NCI-H526 treated with DMSO at 0.1 percent for 48 hours (cell line): ENCODE measurements around the gene PPFIBP2.
A peak's percentile ranks its signal among the peaks of the same experiment; 100 is the strongest.
"Not testable (repeated sequence)": the region's sequence is repeated elsewhere in the genome, so short reads cannot be mapped to it uniquely, and the experiment has no call there.

Experiments used
- DNase-seq: peaks from one replicate; lab custom pipeline; 2025; lab: John Stamatoyannopoulos, UW

Gene PPFIBP2

DNA sequence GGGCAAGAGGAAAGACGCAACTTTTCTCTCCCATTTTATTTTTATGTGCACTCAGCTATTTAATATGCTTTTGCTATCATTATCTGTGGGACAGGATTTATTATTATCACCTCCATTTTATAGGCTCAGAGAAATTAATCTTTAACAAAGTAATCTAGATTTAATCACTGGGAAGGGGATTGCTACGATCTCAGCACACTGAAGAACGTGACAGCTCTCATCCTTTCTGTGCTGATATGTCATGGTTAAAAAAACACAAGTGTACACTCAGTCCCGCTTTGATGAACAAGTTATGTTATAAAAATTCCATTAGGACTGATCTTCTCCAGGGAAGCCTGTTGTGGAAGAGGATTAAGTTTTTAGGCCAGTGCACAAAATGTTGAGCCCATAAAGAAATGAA lies 121.9 kb downstream of the PPFIBP2 start:
- DNase-seq, result no peak

- no peak for DNase-seq
These were observed 122.6 kb downstream of the PPFIBP2 start for GRCh38 chr11:7636350-7636749.

DNA sequence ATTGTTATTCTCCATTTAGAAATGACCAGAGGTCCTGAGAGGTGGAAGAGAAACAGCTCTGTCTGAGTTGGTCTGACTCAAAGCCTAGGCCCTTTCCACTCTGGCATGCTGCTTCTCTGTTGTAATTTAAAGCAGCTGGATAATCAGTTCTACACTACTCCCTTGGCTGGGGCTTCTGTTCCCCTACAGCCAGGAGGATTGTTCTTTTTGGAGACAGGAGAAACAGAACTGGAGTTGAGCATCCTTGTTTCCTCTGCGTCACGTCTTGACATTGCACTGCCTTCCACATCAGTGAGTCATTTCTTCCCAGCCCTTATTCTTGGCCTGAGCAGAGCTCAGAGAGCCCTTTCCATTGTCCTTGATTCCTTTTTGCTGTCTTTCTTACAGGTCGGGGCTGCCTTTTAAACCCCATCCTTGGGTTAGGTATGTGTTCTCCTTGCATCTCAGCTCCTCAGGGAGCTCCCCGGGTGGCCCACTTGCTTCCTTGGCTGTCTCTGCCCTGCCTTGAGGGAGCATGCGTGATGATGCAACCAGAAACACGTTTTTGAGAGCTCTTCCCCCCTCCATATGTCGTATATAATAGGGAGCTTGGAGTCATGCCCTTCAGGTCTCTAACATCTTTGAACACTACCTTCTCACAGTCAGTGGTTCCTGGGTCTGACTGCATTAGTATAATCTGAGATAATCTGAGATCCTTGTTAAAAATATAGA lies 123.8 kb downstream of the PPFIBP2 start:
- no peak for DNase-seq

DNA sequence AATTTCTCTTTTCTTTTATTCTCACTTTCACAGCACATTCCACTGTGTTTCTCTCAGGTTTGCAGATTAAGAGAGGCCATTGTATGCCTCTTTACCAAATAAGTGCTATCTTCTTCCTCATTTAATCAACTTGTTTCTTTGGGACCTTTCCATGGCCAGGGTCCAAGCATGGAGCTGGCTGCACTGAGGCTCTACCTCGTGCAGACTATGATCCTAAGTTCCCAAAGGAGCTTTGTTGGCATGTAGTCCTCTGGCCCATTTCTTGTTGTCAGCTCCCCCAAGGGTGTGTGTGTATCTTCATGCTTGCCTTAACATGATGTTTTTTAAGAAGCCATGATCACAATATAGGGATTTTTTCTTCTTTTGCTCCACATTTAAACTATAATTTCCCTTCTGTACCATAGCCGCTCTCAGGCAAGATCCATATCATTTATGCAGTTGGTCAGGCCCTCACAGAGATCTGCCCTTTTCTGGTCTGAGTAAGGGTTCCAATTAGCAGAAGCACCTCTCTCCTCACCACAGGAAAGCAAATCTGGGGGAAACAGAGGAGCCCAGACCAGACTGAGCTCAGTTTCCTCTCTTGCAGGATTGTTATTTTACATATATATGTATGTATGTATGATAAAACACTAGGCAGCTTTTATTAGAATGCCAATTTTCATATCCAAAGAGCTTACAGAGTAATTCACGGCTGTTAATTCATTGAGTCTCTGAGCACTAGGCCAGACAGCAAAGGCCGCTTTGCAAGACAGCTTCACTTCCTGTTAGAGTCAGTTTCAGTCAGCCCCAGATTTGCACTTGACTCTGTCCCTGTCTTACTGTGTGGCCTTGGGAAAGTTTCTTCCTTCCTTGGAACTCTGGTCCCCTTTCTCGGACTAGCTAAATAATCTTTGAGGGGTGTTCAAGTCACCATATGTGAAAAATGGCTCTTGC lies 125.2 kb downstream of the PPFIBP2 start:
- peak; percentile 9 for DNase-seq

GRCh38 chr11:7639643-7640025 lies 125.8 kb downstream of the PPFIBP2 start:
- DNase-seq, result no peak

- no peak for DNase-seq
These were observed 127.0 kb downstream of the PPFIBP2 start for GRCh38 chr11:7640816-7641215.

DNA sequence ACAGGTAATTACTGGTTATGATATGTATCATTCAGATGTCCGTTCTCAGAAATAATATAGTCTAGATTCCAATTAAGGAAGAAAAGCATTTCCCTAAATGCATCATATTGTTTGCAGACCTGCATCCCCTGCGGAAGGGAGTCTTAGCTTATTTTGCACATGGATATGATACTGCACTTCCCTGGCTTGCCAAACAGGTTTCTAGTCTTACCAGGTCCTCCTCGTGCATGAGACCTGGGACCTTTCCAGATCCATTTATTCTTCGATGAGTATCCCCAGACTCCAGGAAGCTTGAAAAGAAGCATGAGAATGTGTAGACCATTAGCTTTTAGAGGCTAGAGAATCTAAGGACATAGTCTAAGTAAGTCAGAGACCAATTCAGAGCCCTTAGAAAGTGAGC lies 128.9 kb downstream of the PPFIBP2 start:
- peak; percentile 12 for DNase-seq

DNA sequence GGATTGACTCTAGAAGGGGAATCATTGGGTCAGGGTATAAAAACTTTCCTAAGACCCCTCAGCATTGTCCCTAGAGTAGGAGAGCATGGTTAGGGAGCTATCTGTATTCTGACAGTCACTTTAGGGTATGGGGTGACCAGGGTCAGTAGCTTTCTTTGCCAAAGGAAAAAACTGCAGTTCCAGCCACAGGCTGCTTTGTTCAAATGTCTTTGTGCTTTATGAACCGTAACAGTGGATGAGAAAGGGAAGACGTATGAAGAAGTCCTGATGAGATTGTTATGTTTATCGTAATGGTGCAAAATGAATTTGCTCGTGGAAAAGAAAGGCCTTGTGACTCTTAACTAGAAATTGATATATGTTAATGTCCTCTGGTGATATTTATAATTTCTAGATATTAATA lies 129.5 kb downstream of the PPFIBP2 start:
- no peak for DNase-seq

- no peak for DNase-seq
These were observed 131.4 kb downstream of the PPFIBP2 start for GRCh38 chr11:7645206-7645605.

DNA sequence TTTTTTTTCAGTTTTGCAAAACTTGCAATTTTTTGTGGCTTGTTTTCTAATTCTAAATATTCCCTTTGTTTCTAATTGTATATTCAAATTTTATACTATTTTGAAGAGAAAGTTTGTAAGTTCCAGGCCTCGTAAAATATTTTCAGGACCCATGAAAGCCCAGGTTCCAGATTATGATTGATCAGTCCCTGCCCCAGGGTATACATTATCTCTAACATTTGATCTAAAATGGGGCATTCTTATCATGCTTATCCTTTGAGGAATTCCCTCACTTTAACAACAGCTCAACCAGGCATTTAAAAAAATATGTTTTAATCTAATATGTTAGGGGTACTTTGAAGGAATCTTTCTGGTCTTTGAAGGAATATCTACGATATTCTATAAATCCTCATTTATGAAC lies 133.1 kb downstream of the PPFIBP2 start:
- no peak for DNase-seq

GRCh38 chr11:7648264-7648663 lies 134.5 kb downstream of the PPFIBP2 start:
- no peak for DNase-seq

- no peak for DNase-seq
These were observed 137.3 kb downstream of the PPFIBP2 start for GRCh38 chr11:7651140-7651551.

DNA sequence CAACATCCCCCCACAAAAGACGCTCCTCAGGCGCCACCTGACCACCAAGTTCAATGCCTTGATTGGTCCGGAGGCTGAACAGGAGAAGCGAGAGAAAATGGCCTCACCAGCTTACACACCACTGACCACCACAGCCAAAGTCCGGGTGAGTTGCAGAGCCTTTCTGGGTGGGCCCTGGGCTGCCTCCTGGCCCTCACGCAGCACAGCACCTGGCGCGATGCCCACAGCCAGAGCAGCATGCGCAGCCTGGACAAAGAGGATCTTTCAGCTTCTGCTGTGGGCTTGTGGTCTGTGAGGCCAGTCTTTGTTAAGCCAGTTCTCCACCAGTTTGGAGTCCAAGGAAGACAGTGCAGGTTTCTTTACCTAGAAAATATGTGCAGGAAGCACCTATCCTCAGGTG lies 137.9 kb downstream of the PPFIBP2 start:
- DNase-seq, result no peak

DNA sequence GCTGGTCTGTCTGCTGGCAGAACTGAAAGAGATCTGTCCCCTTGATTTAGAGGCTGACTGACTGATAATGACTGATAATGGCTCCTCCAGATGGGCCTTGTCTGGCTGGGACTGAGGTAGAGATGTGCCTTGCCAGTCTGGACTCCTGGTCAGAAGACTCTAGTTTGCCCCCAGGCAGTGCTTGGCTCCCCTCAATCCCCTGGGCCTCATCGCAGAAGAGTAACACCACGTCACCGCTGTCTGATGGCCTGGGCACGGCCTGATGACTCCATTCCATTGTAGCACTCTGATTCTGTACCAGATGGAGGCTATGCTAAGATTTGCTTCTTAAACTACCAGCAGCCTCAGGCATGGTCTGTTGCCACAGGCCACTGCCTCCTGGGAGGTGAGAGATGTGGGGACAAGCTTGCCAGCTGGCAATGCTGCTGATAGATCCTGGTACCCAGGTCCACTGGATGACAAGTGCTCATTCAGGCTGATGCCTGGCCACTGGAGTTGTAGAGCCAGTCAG lies 140.5 kb downstream of the PPFIBP2 start:
- DNase-seq, result no peak

GRCh38 chr11:7655253-7656217 lies 141.7 kb downstream of the PPFIBP2 start:
- DNase-seq, result no peak

DNA sequence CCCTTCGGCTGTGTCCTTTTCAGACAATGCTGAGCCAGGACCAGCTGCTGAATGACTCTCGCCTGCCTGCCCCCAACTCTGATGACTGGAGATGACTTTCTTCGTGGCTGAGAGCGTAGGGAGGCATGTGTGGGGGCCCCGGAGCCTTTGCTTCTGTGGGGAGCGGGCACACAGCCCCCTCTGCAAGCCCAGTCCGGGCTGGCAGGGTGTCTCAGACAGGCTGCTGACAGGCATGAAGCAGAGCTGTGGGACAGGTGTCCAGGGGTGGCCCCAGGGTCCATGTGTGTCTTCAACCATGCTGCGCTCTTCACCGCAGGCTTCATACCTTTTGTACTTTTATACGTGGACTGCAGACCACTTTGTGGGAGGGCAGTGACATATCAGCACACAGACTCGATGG lies 142.9 kb downstream of the PPFIBP2 start:
- DNase-seq, result no peak

- peak; percentile 70 for DNase-seq
These were observed 143.7 kb downstream of the PPFIBP2 start for GRCh38 chr11:7657306-7658025.

GRCh38 chr11:7663531-7663930 lies 149.7 kb downstream of the PPFIBP2 start:
- not testable (repeated sequence) for DNase-seq

GRCh38 chr11:7664867-7665266 lies 151.1 kb downstream of the PPFIBP2 start:
- DNase-seq, result no peak

- peak; percentile 50 for DNase-seq
These were observed 151.9 kb downstream of the PPFIBP2 start for GRCh38 chr11:7665473-7666291.
